GM21825 (cell line): Measurements from ENCODE around the gene TGM2.
"Not testable (repeated sequence)": the region's sequence is repeated elsewhere in the genome, so short reads cannot be mapped to it uniquely, and the experiment has no call there.

Experiments used
- ATAC-seq: cut with Tn5 transposase; IDR thresholded peaks from one replicate; pipeline ENCODE4 v1.9.1; 2021; ENCODE audit warnings: mild to moderate bottlenecking, moderate library complexity; ENCODE audit not compliant: unreplicated experiment

Gene TGM2

DNA sequence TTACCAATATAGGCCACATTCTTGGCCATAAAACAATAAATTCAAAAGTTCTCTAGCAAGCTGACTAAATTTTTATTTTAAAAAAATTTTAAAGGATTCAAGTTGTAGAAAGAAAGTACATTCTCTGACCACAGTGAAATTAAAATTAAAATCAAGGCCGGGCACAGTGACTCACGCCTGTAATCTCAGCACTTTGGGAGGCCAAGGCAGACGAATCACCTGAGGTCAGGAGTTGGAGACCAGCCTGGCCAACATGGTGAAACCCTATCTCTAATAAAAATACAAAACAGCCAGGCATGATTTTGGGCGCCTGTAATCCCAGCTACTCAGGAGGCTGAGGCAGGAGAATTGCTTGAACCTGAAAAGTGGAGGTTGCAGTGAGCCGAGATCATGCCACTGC, 62.9 kb downstream of the TGM2 start:
- ATAC-seq, result not testable (repeated sequence)

GRCh38 chr20:38098952-38099351, 66.1 kb downstream of the TGM2 start:
- no peak for ATAC-seq

DNA sequence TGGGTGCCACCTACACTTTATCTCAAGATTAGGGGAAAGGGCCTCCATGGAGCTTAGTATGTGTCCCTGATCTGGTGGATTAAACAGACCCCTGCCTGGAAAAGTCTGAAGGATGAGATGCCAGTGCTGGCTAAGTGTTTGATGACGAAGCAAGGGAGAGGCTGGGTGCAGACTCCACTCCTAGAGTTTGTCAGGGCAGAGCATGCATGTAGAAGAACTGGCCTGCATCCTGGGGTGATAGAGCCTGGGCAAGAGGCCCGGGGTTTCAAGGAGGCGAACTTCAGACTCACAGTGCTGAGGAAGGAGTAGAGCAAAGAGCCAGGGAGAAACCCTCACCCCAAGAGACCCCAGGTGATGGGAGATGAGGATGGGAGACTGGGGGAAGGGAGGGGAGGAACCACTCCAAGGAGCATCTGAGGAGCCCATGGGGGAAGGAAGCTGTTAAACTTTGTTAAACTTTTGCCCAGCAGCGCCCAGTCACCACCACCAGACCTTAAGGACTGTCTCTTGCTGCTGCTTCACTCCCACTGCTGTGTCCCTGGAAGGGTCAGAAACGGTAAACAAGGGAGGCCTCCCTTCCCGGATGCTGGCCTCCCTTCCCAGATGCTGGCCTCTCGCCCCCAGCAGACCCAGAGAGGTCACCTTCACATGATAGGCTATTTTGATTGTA, 69.9 kb downstream of the TGM2 start:
- no peak for ATAC-seq

DNA sequence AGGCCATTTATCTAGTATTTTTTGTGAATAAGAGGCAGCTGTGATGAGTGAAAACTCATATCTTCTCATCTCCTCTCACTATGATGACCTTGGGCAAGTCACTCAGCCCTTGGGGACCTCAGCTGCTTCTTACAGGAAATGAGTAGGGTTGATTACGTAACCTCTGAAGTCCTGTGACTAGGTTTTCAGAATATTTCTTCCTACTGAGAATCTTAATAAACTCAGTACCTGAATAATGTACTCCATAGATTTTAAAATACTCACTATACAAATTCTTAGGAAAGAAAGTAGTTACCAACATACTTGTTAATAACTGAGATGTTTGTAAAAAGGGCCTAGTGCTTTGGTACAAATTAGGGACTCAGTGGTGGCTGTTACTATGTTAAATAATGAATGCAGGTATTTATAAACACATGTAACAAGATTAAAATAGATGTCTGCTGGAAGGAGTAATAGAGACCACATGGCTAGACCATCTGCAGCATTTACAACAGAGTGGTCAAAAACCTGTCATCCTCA, 70.6 kb downstream of the TGM2 start:
- ATAC-seq, result peak; percentile 48

DNA sequence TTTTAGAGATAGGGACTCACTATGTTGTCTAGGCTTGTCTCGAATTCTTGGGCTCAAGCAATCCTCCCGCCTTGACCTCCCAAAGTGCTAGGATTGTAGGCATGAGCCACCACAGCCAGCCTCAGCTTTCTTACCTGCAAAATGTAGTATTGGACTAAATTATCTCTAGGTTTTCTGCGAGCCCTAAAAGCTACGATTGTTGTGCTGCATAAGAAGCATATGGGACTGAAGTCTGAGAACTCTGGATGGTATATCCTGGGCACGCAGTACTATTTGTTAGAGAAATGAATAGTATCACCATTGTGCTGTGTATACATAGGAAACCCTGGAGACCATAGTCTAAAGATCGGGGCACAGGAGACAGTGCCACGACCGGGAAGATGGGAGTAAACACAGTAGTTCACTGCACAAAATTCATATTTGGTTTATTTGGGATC, 71.4 kb downstream of the TGM2 start:
- no peak for ATAC-seq

GRCh38 chr20:38092915-38093314, 72.2 kb downstream of the TGM2 start:
- no peak for ATAC-seq

DNA sequence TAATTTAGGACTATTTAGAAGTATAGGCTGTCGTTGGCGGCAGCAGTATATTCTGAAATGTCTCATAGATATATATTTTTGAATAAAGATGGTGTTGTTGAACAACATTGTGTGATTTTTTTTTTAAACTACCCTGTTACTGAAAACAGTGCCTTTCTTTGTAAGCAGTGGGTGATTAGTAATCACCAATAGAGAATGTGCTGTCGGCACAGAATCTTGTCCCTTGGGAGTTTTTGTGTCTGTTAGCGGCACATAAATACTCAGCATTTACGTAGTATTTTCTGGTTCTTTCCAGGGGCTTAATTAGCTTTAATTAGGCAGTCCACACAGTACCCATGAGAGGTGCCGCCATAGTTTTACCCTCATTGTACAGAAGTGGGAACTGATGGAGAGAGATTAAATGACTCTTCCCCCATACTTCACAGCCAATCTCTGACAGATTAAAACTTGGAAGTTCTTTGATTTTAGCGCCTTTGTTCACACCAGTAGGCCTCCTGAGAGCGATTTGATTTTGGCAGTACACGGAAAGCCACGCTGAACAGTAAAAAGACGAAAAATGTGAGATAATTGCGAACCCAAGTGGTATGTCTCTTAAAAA, 72.7 kb downstream of the TGM2 start:
- no peak for ATAC-seq

- ATAC-seq, result no peak
Measured at GRCh38 chr20:38091441-38092216, 73.4 kb downstream of the TGM2 start.

DNA sequence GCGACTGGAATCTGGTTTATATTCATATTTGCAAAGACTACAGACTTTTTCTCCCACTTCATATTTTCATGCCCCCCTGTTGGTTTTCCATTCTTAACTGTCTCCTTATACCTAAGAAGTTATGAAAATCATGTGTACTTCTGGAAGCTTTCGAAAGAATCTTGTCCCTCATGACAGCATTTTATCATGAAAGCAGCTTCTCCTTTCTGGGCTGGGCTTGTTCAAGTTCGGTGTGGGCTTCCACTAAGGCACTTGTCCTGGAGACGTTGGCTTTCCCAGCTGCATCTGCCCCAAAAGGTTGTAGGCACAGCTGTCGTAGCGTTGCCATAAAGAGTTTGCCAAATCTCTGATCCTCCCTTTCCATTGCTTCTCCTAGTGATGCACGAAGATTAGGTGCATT, 75.0 kb downstream of the TGM2 start:
- no peak for ATAC-seq

DNA sequence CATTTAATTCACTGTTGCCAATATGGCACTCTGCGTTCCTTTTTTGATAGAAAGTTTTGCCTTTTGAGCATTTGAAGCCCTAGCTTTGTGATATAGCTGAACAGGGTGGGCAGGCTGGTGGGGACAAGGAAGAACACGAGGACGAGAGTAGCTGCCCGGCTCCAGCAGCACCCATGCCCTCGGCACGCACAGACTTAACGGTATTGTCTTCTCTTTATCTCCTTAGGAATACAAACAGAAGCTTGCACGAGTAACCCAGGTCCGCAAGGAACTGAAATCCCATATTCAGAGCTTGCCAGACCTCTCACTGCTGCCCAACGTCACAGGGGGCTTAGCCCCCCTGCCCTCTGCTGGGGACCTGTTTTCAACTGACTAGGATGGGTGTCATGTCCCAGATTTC, 75.6 kb downstream of the TGM2 start:
- ATAC-seq, result no peak

- ATAC-seq, result no peak
Measured at GRCh38 chr20:38085026-38085425, 80.0 kb downstream of the TGM2 start.

- ATAC-seq, result no peak
Measured at GRCh38 chr20:38084425-38084951, 80.6 kb downstream of the TGM2 start.

- no peak for ATAC-seq
Measured at GRCh38 chr20:38083338-38084048, 81.6 kb downstream of the TGM2 start.

- no peak for ATAC-seq
Measured at GRCh38 chr20:38082894-38083293, 82.2 kb downstream of the TGM2 start.

GRCh38 chr20:38081575-38081974, 83.5 kb downstream of the TGM2 start:
- no peak for ATAC-seq

DNA sequence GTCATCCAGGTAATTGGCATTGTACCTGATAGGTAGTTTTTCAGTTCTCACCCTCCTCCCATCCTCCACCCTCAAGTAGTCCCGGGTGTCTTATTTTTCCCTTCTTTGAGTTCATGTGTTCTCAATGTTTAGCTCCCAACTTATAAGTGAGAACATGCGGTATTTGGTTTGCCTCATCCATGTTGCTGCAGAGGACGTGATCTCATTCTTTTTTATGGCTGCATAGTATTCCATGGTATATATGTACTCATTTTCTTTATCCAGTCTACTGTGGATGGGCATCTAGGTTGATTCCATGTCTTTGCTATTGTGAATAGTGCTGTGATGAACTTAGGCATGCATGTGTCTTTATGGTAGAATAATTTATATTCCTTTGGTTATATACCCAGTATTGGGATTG, 85.7 kb downstream of the TGM2 start:
- ATAC-seq, result no peak

DNA sequence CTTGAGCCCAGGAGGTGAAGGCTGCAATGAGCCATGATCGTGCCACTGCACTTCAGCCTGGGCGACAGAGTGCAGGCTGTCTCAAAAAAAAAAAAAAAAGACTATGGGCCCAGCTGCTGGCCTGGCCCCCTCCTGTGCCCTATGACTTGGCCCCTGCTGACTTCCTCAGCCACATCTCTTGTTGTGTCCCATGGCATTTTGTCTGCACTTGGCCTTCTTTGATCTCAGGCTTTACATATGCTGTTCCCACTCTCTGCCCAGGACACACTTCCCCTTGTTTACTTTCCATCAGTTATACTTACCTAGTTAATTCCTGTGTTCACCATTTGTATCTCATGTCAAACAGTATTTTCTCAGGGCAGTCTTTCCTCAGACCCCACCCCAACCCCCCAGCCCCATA, 87.0 kb downstream of the TGM2 start:
- no peak for ATAC-seq
